Inferior parietal cortex (tissue), 1 donor: Measurements from ENCODE around the gene GINS2.

Source experiments
- DNase-seq: peaks from one replicate; pipeline ENCODE4 v3.0.0-alpha.2; 2016; ENCODE audit errors: extremely low spot score

Gene GINS2

DNA sequence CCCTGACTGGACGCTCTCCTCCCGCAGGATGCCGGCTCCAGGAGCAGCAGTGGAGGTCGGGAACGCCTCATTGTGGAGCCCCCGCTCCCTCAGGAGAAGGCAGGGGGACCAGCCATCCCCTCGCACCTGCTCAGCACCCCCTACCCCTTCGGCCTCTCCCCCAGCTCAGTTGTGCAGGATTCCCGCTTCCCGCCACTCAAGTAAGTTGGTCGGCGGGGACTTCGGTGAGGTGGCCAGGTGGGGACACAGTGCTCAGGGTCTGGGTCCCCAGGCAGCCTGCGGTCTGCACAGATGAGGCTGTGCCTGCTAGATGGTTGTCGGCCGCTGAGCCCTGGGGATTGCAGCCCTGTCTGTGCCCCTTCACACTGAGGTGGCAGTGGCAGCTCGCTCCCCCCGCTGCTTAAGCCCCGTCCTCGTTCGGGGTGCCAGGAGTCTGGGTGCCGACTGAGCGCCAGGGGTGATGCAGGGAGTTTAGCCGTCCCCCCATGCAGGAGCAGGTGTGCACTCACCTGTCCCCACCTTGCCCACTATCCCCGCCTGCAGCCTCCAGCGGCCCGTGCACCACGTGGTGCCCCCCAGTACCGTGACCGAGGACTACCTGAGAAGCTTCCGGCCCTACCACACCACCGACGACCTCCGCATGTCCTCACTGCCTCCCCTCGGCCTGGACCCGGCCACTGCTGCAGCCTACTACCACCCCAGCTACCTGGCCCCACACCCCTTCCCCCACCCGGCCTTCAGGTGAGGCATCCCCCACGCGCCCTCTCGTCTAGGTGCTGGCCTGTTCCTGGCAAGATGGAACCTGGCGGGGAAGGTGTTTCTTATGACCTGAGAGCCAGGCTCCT, 34.3 kb downstream of the GINS2 start:
- no peak for DNase-seq

DNA sequence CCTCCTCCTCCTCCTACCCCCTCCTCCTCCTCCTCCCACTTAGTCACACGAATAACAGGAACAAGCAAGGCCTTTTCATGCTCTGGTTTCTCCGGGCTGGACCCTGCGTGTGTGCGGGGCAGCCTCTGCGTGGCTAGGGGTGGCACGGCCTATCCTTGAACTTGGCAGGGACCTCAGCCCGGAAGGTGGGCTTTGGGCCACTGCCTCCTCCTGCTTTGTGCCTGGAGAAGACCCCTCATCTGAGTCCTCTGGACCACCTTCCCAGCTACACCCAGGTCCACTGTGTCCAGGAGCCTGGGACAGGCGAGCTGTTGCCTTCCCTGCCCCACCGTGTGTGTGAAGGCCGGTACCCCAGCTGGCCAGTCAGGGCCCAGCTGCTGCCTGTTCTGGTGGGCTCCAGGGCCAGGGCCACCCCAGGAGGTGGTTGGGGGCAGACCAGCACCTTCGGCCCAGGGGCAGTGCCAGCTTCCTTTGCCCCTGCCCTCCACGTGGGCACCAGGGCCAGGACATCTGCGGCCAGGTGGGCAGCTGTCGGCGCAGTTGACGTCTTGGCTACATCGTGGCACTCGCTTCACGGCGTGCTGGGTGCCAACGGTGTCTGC, 35.4 kb downstream of the GINS2 start:
- DNase-seq, result no peak

DNA sequence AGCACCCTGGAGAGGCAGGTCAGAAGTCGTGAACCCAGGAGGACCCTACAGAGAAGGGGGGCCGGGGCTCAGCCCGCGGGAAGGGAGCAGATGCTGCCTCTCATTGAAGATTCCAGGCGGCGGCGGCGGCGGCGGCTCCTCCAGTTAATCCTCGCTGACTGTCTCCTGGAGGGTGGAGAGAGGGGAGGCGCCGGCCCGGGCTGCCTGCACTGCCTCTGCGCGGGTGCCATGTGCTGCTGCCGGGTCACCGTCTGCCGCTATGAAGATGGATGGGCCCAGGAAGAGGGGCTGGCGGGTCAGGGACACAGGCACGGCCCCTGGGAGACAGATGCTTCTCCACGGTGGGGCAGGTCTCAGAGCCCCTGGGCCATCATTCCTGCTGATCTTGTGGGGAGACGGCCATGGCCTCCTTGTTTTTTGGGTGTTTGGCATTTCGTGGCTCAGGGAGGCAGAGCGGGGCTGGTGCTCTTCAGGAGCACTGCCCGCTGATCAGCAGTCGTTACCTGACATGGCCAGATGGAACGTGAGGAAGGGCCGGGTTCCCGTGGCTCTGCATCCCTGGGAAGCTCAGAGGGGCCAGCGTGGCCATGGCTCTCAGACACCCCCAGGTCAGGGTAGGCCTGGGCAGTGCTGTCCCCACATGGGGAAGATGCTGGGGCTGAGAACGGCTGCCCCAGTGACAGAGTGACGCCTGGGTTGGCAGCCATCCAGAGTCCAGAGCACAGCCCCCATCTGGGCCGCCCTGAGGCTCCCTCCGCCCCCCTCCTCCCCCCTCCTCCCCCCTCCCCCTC, 36.1 kb downstream of the GINS2 start:
- DNase-seq, result peak; percentile 56

DNA sequence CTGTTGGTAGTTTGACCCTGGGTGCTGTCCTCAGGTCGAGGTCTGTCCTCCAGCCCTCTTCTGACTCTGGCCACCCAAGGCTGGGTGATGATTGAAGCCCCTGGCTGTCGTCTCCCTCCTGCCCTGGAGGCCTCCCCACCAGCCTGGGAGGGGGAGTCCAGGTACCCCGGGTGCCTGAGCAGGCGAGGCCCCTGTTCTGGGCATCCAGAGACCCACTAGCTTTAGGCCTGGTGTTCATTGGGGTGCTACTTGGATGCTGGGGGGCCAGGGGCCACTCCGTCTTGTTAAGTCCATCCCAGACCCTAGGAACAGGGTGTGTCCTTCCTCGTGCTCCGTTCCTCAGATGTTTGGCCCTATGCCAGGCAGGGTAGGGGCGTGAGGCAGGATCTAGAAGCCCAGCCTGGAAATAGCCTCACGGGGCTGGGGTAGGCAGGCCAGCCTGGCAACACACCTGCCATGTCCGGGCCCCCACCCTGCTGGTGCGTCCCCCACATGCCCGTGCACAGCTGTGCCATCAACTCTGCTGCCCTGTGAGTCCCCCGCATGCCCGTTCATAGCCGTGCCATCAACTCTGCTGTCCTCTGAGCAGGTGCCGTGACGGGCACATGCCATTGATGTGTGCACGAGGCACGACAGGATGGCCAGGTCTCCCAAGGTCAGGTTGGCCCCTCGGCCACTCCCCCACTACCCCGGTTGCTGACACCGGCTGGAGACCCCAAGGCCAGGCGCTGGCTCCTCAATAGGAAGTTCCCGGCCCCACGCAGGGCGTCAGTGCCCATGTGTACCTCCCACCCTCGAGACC, 36.9 kb downstream of the GINS2 start:
- DNase-seq, result no peak

DNA sequence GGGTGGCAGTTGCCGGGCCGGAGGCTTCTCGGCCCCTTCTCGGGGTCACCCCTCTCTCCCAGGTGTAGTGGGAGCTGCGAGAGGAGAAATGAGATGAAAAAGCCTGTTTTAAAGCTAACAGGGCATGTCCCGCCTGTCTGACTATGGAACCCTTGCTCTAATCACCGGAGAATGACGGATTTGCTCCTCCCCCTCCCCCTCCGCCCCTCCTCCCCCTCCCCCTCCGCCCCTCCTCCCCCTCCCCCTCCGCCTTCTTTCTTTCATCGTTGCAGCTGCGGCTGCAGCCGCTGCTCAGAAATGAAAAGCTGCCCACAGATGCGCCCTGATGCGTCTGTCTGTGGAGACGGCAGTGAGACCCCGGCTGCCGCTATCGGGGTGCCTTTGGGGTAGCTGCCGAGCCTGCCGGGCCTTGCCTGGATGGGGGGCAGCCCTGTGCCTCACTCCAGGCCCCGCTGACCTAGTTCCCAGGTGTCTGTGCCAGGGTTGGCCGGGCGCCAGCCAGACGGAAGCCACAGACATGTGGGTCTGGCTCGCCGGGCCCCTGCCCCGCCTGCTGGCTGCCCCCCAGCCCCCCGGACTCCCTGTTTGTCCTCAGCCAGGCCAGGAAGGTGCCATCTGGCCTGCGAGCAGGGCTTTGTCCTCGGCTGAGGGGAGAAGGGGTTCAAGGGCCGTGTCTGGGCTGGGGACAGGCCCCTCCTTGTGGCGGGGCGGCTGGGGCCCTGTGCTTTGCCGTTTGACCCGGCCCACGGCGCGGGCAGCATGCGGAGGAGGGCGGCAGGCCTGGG, 37.7 kb downstream of the GINS2 start:
- DNase-seq, result no peak

DNA sequence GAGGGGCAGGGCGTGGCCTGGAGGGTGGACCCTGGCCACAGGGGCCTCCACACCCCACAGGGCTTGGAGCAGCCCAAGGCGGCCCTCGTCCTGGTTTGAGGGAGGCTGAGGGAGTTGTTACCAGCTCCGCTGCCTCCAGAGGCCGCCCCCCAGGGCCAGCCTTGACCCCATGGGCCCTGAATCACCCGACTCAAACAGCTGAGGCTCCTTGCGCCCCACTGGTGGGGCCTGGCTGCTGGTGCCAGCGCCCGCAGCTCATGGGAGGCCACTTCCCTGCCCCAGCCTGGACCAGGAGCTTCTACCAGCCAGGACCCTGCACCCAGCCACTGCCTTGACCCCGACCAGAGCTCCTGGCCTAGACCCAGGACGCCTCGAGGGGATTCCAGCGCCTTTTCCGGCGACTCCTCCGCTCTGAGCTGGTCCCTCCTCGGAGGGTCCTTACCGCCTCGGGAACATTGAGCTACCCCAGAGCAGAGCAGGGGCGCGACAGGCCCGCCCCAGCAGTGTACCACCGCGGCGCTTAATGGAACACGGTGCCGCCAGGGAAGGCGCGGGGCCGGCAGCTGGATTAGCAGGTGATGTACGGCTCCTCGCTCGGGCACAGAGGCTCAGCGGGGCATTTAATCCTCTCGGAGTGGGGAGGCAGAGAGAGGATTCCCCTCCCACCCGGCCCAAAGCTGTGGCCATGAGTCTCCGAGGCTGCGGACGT, 38.5 kb downstream of the GINS2 start:
- no peak for DNase-seq

DNA sequence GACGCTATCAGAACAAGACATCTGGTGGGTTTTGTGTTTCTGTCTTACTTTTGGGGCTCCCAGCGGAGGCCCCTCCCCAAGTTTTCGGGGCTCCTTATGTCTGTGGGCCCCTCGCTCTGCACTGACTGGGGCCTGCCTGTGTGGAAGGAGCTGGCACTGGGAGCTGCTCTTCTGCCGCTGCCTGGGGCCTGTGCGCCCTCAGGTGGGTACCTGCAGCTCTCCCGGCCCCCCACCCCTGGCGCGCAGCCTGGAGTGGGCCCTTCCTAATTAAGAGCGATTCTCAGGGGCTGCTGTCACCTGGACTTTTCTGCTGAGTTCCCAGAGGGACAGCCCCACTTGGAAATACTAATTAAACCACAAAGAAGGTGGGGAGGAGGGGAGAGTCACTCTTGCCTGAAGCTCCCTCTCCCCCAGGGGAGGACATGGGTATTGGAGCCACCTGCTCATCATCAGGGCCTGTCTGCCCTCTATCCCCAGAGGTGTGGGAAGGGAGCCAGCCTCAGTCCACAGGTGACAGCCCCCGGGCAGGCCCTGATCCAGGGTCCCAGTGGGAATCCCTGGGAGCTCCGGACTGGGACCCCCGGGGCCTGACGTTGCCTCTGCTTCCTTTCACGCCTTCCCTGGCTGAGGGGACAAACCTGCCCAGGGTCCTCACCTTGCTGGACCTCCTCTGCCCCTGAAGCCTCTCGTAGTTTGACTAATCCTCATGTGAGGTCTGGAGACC, 39.2 kb downstream of the GINS2 start:
- no peak for DNase-seq

DNA sequence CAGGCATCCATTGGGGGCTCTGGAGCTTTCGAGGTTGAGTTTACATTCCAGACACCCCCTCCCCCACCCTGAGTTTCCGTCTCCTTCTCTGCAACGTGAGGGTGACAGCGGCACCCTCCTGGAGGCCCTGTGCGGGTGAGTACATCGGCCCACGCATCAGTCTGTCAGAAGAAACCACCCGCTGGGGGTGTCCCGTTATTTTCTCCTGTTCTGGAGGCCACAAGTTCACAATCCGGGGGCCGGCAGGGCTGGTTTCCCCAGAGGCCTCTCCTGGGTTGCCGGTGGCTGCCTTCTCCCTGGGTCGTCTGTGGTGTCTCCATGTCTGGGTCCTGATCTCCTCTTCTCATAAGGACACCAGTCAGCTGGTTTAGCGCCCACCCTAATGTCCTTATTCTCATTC, 39.9 kb downstream of the GINS2 start:
- no peak for DNase-seq

DNA sequence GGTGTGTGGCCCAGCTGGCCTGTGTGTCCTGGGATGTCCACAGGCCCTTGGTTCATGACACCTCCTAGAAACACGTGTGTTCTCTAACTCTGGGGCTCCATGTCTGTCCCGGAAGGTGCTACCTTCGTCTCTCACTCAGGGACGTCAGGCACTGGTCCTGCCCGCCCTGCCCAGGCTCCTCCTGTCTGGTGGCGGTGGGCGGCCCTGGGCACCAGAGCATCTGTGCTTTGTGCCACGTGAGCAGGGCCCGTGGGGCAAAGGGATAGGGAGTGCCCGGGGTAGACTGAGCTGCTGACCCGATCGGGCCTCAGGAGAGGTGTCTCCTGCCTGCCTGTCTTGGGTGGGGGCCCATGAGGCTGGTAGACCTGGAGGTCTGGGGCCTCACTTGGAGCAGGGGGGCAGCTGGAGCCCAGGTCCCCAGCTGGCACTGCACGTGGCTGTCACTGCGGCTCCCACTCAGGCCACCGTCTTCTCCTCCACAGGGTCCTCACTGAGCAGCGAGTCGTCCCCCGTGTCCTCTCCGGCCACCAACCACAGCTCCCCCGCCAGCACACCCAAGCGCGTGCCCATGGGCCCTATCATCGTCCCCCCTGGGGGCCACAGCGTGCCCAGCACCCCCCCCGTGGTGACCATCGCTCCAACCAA, 40.6 kb downstream of the GINS2 start:
- no peak for DNase-seq

DNA sequence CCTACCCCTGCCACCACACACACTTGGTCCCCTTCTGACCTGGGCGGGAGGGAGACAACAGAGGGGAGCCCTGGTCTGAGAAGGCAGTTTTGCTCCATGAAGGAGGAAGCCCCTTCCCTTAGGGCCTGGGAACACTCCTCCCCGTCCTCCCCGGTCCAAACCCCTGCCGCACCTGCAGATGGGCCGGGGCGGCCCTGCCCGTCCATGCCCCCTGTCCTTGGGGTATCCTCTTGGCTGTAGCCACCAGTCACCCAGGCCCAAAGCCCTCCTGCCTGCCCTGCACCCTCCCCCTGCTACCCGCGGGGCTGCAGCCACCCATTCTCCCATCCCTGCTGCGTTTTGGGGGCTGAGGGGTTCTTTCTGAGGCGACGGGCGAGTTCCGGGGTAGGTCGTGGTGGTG, 41.8 kb downstream of the GINS2 start:
- no peak for DNase-seq

DNA sequence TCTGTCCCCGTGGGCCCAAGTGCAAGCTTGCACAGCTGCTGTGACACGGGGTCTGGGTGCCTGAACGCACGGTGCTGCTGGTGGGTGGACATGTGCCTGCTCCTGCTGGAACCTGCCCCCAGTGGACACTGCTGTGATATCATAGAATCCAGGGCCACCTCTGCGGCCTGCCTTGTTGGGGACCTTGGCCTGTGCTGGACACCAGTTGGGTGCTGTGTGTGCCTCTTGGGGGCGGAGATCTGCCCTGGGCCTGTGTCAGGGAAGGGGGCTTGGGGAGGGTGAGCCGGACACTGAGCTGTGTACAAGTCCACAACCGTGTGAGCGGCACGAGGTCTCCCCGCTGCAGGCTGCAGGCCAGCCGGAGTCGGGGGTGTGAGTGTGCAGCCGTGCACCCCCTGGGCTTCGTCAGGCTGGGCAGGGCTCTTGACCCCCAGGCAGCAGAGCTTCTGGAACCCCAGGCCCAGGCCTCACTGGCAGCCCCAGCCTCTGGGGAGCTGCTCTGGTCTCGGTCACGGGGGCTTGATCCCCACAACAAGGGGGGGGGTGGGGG, 42.3 kb downstream of the GINS2 start:
- no peak for DNase-seq

DNA sequence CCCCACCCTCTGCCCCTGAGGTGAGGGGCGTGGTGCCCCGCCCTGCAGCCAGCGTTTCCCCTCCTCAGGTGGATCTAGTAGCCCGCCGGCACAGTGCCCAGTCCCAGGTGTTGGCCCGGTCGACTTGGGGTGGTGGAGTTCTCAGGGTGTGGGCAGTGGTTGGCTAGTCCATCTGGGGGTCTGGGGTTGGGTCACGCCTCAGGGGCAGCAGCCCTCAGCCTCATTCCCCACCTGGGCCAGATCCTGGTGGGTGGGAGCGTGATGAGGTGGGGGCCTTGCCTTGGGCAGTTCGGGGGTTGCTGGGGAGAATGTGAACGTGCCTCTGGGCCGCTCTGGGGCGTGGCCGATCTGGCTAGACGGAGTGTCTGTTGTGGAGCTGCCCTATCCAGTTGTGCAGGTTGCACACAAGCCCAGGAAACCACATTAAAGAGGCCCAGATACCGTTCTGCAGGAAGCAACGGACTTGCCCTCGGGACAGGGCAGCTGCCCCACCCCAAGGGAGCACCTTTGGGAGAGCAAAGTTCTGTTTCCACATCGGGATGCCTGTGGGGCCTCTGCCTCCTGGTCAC, 43.6 kb downstream of the GINS2 start:
- DNase-seq, result no peak

DNA sequence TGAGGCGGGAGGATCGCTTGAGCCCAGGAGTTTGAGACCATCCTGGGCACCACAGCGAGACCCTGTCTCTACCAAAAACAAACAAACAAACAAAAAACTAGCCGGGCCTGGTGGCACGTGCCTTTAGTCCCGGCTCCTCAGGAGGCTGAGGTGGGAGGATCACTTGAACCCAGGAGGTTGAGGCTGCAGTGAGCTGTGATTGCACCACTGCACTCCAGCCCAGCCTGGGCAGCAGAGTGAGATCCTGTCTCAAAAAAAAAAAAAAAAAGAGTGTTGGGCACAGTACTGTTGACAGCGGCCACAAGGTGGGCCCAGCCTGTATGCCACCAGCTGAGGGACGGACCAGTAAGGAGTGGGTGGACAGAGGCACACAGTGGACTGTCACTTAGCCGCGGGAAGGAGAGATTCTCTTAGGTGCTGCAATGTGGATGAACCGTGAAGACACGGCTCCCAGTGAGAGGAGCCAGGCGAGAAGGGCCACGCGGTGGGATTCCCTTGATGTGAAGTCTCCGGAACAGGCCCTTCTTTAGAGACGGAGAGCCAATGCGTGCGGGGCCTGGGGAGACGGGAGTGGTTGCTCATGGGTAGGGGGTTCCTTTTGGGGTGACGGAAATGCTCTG, 44.6 kb downstream of the GINS2 start:
- DNase-seq, result no peak

DNA sequence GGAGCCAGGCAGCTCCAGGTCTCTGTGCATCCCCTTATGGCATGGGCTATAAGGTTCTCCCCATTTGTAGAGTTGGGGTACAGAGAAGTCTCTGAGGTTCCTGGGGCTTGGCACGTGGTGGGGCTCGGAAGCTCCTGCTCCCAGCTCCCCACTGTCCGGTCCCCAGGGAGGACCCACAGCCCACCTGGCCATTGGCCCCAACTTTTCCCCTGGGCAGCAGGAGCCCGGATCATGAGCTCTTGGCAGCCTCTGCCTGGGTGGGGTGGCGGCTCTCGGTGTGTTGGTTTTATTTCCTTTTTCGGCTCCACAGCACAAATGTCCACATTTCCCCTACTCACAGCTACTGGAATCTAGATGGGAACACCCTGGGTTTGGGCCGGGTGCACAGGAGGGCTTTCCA, 45.1 kb downstream of the GINS2 start:
- DNase-seq, result no peak

DNA sequence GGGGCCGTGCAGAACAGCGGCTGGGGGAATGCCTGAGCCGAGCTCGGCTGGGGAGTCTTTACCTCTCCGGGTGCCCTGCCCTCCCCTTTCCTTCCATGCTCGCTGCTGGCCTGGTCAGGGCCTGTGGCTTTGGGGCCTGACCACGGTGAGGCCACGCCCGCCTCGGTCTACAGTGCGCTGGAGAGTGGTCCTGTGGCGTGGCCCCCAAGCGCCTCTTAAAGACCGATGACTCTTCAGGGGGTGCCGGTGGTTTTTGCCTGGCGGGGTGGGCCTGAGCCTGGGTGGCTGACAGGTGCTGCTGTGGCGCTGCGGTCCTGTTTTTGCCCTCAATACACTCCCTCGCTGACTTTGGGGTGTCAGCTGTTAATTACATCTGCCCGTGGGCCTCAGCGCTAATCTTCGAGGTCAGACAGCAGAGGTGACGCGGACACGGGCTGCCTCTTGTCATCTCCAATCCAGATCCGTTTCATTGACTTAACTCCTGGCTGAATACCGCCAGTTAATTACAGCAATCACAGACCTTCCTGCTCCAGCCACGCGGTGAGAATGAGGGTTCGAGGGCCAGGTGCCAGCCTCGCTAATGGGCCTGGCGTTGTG, 45.9 kb downstream of the GINS2 start:
- no peak for DNase-seq

DNA sequence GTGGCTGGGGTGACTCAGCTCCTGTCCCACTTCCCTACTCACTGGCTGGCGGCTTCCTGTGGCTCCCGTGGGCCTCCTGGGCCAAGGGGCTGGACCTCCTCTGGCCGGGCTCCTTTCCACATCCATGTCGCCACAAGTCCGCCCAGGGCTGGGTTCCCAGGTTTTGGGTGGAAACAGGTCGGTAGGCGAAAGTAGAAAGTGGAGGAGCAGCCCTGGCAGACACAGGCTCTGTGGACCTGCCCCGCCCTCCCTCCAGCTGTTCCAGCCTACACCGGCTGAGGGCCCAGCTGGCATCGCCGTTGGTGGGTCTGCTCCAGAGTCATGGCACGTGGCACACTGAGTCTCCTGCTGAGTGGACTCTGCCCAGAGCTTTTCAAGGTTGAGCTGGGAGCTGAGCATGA, 47.0 kb downstream of the GINS2 start:
- DNase-seq, result no peak

DNA sequence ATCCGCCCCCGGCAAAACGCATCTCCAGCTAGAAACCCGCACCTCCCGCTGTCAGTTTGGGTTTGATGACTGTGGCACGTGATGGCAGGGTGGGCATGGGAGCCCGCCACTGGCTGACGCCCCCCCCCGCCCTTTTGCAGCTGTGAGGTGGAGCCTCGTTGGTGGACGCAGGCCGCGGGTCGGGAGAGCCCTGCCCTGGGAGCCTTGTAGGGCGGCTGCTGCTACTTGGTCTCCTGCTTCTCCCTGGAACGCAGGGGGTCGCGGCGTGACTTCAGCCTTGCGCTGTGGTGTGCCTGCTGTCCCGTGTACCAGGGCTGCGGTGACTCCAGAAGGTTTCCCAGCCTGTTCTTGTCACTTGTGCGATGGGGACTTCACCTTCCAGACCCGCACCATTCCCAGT, 47.4 kb downstream of the GINS2 start:
- no peak for DNase-seq

DNA sequence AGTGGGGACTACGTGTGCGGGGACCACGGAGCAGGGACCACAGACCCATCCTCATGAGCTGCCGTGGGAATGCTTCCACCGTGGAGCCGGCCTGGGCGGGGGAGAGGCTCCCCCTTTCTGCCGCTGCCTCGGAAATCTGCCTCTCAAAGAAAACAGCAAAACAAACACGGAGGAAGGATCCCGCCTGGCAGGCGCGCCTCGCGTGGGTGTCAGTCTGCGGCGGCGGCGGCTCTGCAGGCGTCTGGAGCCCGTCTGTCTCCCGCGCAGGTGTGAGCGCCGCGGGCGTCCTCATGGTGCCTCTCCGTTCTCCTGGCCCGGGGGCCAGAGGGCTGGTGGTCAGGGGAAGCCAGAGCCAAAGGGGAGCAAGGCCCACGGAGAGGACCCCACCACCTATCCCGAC, 48.2 kb downstream of the GINS2 start:
- no peak for DNase-seq
